ENCODE results near the gene MYRF. TPM values are rescaled to one million over a fixed set of nuclear protein-coding genes. Genes with fewer than 3 reads are reported as not detected.

MYRF gene
- total and polyA plus RNA-seq, 2 donors (not counting 3 experiments of a cell fraction or from before 2014, with no cell fraction given): 0.82 to 0.98 TPM

DNA sequence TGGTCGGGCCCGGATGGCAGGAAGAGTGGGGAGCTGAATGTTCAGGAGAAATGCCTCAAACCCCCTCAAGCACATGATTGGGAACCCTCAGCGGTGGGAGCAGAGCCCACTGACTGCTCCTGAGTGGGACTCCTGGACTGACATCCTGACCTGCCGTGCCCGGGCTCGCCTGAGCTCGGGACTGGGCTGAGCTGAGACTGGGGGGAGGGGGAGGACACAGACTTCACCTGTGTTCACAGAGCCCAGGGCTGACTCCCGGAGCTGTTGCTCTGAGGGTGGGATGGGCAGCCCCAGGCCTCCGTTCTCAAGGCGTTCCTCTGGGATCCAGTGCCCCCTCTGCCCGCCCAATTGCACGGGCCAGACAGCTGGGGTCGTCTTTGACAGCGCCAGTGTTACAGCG, 47.6 kb upstream of the MYRF start:
- TF ChIP-seq FOS (IDR thresholded peaks at IDR 0.05; ENCODE audit: borderline replicate concordance, insufficient read depth, low read length) (no peak), EZH2 (IDR thresholded peaks at IDR 0.05; ENCODE audit: borderline replicate concordance, low read depth, low read length, severe bottlenecking) (no peak), JUN (IDR thresholded peaks at IDR 0.05; ENCODE audit: borderline replicate concordance, insufficient read depth, insufficient read length, low read depth) (no peak), POLR2A (IDR thresholded peaks at IDR 0.05; ENCODE audit: low read depth, low read length) (no peak), MAX (IDR thresholded peaks at IDR 0.05; ENCODE audit: insufficient read depth, insufficient read length) (no peak), MYC (IDR thresholded peaks at IDR 0.05; ENCODE audit: low read depth, low read length) (no peak), POLR2AphosphoS5 (IDR thresholded peaks at IDR 0.05; ENCODE audit: insufficient read depth, low read depth, low read length) (no peak), GATA2 (IDR thresholded peaks at IDR 0.05; ENCODE audit: insufficient read depth, insufficient read length, low read depth, low read length) (no peak), CTCF (IDR thresholded peaks at IDR 0.05; ENCODE audit: extremely low read depth in 1 of 2, insufficient read depth in 1 of 2, low read depth in 1 of 2, low read length in 2 of 2) (no peak)
- FAIRE-seq: no peak
- H3K27ac ChIP-seq (ENCODE audit: insufficient read depth, low read depth, low read length): no peak overlapping the region
- no peaks in the 10 kb centered on the region for H3K9me3 ChIP-seq (replicated peaks; ENCODE audit: control insufficient read depth, insufficient read depth, low read length)
- H3K4me1 ChIP-seq (ENCODE audit: control insufficient read depth, extremely low read depth, insufficient read depth, low read length): no peaks in the 10 kb centered on the region
- no peak overlapping the region for H3K4me3 ChIP-seq (replicated peaks in 1 of 3; ENCODE audit: insufficient read depth in 1 of 3, low read depth in 1 of 3, low read length in 3 of 3)
- BruUV-seq (replicated peaks): no TSS peak
- no peaks in the 10 kb centered on the region for H3K9me1 ChIP-seq (replicated peaks; ENCODE audit: control insufficient read depth, extremely low read depth, insufficient read depth, low read length)
- DNase-seq (ENCODE audit: low read depth, low spot score): no peak
- no peaks in the 10 kb centered on the region for H4K20me1 ChIP-seq (replicated peaks; ENCODE audit: control insufficient read depth, extremely low read depth, insufficient read depth, low read length)
- ChIA-PET POLR2A (no interaction called here), CTCF (interaction anchor here (1.9 kb wide), 1 partner anchor 29 kb away, joined by 12 read pairs; no protein-coding TSS in a partner anchor)
- H3K27me3 ChIP-seq (ENCODE audit: control insufficient read depth in 2 of 2, insufficient read depth in 2 of 2, low read length in 2 of 2): no peaks in the 10 kb centered on the region
- dilution Hi-C loops (cut with MboI; ENCODE audit: extremely low pct_ligation_motif_present, low sequenced_read_pairs) (no loop called here), intact Hi-C loops (cut with micrococcal nuclease) (no loop called here)
- no peak overlapping the region for H2AFZ ChIP-seq (ENCODE audit: low read depth, low read length)
- no peak overlapping the region for H3K9ac ChIP-seq (replicated peaks; ENCODE audit: extremely low read depth, insufficient read depth, low read length)
- H3K4me2 ChIP-seq (ENCODE audit: insufficient read depth, low read length): no peak overlapping the region
- no peaks in the 10 kb centered on the region for H3K36me3 ChIP-seq (ENCODE audit: control insufficient read depth in 2 of 2, extremely low read depth in 1 of 2, insufficient read depth in 2 of 2, low read length in 2 of 2)
- no peaks in the 10 kb centered on the region for H3K79me2 ChIP-seq (ENCODE audit: control insufficient read depth, insufficient read depth, low read length)
